ENCODE measurements around the gene HAUS6.

DNA sequence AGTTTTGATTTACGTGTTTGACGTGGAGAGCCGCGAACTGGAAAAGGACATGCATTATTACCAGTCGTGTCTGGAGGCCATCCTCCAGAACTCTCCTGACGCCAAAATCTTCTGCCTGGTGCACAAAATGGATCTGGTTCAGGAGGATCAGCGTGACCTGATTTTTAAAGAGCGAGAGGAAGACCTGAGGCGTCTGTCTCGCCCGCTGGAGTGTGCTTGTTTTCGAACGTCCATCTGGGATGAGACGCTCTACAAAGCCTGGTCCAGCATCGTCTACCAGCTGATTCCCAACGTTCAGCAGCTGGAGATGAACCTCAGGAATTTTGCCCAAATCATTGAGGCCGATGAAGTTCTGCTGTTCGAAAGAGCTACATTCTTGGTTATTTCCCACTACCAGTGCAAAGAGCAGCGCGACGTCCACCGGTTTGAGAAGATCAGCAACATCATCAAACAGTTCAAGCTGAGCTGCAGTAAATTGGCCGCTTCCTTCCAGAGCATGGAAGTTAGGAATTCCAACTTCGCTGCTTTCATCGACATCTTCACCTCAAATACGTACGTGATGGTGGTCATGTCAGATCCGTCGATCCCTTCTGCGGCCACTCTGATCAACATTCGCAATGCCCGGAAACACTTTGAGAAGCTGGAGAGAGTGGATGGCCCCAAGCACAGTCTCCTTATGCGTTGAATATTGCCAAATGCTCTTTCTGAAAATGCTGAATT is 52.6 kb downstream of the HAUS6 start:
- TF ChIP-seq, protein P1, sequence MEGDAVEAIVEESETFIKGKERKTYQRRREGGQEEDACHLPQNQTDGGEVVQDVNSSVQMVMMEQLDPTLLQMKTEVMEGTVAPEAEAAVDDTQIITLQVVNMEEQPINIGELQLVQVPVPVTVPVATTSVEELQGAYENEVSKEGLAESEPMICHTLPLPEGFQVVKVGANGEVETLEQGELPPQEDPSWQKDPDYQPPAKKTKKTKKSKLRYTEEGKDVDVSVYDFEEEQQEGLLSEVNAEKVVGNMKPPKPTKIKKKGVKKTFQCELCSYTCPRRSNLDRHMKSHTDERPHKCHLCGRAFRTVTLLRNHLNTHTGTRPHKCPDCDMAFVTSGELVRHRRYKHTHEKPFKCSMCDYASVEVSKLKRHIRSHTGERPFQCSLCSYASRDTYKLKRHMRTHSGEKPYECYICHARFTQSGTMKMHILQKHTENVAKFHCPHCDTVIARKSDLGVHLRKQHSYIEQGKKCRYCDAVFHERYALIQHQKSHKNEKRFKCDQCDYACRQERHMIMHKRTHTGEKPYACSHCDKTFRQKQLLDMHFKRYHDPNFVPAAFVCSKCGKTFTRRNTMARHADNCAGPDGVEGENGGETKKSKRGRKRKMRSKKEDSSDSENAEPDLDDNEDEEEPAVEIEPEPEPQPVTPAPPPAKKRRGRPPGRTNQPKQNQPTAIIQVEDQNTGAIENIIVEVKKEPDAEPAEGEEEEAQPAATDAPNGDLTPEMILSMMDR (IDR thresholded peaks at IDR 0.05; ENCODE audit: low read length) = no peak
- TF ChIP-seq EZH2 (optimal IDR thresholded peaks at IDR 0.05; ENCODE audit: low read depth, low read length) = no peak
